Glomerular visceral epithelial cell (primary cell): Measurements from ENCODE around the gene CGB1.
"Not testable (repeated sequence)": the region's sequence is repeated elsewhere in the genome, so short reads cannot be mapped to it uniquely, and the experiment has no call there.

Experiments used
- DNase-seq: peaks from one replicate; pipeline ENCODE4 v3.0.0-alpha.2; 2016; ENCODE audit errors: extremely low spot score

CGB1 gene

DNA sequence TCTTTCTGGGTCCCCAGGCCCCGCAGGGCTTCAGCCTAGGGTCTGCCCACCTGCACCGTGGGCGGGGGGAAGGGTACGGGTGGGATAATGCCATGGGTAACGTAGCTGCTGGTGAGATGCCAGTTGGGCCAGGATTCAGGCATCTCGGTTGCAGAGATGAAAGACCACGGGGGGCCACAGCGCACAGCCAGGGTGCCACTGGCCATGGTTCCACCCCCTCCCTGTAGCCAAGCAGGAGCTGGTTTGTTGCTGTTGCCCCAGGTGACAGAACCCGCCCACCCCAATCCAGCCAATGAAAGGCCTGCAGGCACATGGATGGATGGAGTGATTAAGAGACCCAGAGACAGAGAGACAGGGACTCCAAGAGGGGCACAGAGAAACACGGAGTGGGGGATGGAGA is 21.9 kb upstream of the CGB1 start:
- peak; percentile 50 for DNase-seq

DNA sequence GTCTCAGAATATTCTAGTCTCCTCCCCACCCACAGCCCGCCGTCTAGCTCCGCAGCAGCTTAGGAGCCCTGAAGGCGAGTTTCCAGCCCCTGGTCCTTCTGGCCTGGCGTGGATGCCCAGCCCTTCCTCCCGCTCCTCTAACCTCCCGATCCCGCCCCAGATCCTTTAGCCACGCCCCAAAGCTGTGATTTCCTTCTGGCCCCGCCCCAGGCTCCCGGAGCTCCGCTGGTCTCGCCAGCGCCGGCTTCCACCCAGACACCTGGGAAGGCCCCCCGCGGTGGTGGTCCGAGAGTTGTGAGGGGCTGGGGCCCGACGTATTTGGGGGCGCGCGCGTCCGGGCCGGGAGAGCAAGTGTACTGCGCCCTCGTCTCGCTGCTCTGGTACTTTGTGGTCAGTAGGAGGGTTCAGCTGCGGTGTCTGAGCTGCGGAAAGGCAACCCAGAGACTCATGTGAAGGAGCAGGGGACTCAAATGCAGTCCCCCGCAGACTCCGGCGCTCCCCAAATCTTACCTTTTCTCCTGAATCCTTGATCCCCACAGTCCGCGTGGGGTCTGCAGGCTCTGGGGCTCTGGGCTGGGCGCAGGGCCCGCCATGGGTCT is 21.0 kb upstream of the CGB1 start, which contains the start of gene CGB7:
Gene CGB7 (minus strand): TSS at position 114 of the 599 bp plus-strand sequence. CDS start 2,374 bp downstream, outside the sequence.
- DNase-seq: peak; percentile 82

DNA sequence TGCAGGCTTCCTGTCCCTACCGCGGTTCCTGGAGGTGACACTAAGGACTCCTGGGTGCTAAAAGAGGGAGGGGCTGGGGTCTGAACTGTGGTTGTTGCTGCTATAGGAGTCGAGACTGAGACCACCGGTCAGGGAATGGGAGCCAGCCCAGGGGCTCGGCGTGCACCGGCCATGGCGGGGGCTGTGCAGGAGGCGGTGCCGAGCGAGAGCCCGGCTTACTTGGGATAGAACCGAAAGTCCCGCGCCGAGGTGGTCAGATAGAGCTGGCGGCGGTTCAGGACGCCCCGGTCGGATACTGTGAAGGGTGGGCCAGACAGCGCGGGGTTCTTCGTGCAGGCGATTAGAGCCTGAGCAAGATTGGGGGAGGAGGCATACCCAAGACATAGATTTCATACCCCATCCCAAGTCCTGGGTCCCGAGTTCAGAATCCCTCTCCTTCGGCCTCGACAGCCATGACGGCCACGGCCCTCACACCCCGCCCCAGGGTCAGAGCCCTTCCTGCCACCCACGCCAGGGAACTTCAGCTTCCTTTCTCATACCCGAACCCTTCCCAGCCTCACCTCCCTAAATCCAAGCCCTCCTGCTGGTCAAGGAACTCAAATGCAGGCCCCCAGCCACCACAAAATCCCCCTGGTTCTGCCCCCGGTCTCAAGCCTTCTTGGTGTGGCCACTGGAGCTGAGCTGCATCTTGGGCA is 20.4 kb upstream of the CGB1 start:
- not testable (repeated sequence) for DNase-seq

DNA sequence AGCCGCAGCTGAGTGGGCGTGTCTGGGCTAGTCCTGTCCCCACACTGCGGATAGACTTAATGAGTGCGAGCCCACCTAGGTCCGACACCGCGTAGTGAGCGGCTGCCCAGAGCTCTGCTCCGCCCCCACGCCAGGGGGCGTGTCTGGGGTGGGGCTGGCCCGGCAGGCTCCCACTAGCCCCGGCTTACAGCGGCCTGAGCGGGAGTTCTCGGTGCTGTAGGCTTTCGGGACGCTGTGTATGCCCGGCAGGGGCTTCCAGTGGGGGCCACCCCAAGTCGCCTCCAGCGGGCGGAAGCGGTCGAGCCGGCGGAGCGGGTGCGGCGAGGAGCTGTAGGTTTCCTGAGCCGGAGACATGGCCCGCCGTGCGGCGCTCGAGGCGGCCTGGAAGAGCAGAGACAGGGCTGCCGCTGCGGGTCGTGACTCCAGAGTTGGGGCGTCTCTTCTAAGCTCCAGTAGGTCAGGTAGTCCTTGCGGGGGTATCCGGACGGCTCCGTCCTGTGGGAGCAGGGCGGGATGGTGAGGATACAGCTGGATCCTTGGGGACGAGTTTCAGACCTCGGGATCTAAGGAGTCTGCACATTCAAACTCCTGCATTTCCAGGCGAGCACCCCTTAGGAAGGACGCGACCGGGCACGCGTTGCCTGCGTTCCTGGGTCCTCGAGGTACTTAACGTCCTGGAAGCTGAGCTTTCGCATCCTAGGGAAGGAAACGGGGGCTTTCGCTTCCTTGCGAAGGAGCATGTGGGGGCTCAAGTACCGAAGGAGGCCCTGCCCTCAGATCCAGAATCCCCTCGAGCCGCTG is 19.6 kb upstream of the CGB1 start:
- peak; percentile 79 for DNase-seq

DNA sequence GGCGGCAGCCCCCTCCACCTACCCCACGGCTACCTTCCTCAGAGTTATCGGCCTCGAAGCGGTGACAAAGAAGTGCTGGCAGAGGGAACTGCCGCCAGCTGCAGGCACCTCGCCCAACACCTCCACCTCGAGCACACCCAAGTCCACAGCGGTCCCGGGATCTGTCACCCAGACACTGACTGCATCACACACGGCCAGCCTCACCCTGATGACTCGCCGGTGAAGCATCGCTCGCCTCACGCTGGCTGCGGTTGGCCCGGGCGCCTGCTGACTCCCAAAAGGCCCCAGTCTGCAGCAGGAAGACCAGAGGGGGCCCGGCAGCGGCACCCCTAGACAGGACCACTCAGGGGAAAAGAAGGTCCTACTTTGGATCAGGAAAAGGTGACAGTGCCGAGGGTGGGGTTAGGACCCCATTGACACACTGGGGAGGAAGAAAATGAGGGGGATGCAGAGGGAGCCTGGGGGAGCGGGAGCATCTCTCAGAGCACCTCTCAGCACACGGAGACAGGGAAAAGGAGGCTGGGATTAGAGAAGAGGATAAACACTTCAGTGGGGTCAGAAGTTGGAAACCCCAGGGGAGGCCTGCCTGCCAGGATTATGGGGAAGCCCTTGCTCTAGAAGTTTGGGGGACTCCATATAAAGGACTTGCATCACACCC is 13.8 kb upstream of the CGB1 start:
- peak; percentile 75 for DNase-seq

DNA sequence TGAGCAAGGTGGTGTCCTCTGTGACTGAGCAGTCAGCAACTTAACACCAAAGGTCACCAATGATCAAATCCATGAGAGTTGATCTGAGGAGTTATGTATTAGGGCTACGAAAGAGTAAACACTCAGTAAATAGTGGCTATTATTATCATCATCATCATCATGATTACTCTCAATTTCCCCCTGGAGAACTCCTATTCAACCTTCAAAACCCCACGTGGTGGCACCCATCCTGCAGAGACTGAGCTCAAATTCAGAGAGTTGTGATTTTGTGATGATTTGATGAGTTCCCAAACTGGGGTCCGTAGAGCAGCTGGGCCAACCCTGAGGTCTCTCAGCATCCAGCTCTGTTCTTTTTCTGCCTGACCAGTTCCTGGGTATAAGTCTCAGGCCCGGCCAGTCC is 13.1 kb upstream of the CGB1 start:
- not testable (repeated sequence) for DNase-seq

DNA sequence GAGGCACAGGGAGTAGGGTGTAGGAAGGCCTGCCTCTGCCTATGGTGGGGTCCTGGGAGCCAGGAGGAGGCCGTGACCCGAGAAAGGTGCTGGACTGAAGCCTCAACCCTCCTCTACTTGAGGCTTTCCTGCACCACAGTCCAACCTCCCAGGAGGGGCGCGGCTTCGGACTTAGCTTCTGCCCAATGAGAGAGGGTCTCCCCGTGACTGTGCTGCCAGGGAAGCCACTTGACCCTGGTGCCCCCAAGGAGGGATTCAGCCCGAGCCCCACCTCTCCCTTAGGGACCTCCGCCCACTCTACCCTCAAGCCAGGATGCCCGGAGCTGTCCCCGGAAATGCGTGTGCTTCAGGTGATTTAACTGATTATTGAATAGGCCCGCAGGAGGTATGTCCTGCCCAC is 12.3 kb upstream of the CGB1 start, which contains the start of gene CGB8:
Gene CGB8 (minus strand): TSS at position 101 of the 400 bp plus-strand sequence. CDS start 372 bp downstream, outside the sequence.
- DNase-seq: not testable (repeated sequence)

DNA sequence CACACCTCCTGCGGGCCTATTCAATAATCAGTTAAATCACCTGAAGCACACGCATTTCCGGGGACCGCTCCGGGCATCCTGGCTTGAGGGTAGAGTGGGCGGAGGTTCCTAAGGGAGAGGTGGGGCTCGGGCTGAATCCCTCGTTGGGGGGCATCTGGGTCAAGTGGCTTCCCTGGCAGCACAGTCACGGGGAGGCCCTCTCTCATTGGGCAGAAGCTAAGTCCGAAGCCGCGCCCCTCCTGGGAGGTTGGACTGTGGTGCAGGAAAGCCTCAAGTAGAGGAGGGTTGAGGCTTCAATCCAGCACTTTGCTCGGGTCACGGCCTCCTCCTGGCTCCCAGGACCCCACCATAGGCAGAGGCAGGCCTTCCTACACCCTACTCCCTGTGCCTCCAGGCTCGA is 6.9 kb upstream of the CGB1 start, which contains the start of gene CGB5:
Gene CGB5 (plus strand): TSS at position 301 of the 400 bp plus-strand sequence. CDS start 362 bp downstream, outside the sequence.
- not testable (repeated sequence) for DNase-seq

DNA sequence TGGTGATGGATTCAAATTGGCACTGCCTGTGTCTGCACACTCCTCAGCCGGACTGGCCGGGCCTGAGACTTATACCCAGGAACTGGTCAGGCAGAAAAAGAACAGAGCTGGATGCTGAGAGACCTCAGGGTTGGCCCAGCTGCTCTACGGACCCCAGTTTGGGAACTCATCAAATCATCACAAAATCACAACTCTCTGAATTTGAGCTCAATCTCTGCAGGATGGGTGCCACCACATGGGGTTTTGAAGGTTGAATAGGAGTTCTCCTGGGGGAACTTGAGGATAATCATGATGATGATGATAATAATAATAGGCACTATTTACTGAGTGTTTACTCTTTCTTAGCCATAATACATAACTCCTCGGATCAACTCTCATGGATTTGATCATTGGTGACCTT is 6.0 kb upstream of the CGB1 start:
- not testable (repeated sequence) for DNase-seq

DNA sequence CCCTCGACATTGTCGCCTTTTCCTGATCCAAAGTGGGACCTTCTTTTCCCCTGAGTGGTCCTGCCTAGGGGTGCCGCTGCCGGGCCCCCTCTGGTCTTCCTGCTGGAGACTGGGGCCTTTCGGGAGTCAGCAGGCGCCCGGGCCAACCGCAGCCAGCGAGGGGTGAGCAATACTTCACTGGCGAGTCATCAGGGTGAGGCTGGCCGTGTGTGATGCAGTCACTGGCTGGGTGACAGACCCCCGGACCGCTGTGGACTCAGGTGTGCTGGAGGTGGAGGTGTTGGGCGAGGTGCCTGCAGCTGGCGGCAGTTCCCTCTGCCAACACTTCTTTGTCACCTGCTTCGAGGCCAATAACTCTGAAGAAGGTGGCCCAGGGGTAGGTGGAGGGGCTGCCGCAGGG is 5.5 kb upstream of the CGB1 start:
- DNase-seq: peak; percentile 72

DNA sequence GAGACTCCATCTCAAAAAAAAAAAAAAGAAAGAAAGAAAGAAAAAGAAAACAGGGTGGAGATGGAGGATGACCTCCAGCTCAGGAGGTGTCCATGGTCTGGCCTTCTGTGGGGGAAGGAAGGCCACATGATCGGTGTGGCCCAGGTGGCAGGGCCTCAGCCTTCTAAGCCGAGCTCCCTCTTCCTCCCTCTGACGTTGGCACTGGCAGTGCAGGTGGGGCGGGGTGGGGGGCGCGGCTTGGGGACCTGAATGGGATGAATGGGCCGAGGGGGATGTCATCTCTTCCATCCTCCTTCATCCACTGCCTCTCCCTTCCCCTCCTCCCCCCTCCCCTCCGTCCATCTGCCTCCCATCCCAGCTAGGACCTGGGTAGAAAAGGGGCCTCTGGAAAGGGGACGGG is 3.0 kb upstream of the CGB1 start:
- not testable (repeated sequence) for DNase-seq

DNA sequence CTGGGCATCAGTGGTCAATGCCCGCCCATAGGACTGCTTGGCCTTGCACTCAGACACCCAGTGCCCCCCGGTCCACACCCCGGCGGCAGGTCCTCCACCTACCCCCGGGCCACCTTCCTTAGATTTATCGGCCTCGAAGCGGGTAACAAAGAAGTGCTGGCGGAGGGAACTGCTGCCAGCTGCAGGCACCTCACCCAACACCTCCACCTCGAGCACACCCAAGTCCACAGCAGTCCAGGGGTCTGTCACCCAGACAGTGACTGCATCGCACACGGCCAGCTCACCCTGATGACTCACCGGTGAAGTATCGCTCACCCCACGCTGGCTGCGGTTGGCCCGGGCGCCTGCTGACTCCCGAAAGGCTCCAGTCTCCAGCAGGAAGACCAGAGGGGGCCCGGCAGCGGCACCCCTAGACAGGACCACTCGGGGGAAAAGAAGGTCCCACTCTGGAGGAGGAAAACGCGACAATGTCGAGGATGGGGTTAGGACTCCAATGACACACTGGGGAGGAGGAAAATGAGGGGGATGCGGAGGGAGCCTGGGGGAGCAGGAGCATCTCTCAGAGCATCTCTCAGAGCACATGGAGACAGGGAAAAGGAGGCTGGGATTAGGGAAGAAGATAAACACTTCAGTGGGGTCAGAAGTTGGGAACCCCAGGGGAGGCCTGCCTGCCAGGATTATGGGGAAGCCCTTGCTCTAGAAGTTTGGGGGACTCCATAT is 2.0 kb upstream of the CGB1 start:
- DNase-seq: peak; percentile 84

DNA sequence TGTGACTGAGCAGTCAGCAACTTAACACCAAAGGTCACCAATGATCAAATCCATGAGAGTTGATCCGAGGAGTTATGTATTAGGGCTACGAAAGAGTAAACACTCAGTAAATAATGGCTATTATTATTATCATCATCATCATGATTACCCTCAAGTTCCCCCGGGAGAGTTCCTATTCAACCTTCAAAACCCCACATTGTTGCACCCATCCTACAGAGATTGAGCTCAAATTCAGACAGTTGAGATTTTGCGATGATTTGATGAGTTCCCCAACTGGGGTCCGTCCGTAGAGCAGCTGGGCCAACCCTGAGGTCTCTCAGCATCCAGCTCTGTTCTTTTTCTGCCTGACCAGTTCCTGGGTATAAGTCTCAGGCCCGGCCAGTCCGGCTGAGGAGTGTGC is 1.4 kb upstream of the CGB1 start:
- DNase-seq: not testable (repeated sequence)

DNA sequence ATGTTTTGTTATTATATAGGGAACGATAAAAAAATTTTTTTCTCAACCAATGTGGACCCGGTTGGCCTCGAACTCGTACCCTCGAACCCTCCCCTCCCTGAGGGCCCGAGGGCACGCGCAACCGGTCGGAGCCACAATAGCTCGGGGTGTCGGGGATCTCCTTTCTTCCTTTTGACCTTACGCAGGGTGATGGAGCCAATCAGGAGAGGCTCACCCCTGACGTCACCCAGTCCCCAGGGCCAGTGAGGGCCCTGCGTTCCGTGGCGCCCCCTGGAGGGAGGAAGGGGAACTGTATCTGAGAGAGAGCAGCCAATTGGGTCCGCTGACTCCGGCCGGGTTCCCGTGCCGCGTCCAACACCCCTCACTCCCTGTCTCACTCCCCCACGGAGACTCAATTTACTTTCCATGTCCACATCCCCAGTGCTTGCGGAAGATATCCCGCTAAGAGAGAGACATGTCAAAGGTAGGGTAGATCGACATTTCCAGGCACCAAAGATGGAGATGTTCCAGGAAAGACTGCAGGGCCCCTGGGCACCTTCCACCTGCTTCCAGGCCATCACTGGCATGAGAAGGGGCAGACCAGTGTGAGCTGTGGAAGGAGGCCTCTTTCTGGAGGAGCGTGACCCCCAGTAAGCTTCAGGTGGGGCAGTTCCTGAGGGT is 4.9 kb downstream of the CGB1 start, which contains the start of gene CGB2:
Gene CGB2 (plus strand): TSS at position 249 of the 660 bp plus-strand sequence. CDS start 206 bp downstream, at position 455.
- not testable (repeated sequence) for DNase-seq

DNA sequence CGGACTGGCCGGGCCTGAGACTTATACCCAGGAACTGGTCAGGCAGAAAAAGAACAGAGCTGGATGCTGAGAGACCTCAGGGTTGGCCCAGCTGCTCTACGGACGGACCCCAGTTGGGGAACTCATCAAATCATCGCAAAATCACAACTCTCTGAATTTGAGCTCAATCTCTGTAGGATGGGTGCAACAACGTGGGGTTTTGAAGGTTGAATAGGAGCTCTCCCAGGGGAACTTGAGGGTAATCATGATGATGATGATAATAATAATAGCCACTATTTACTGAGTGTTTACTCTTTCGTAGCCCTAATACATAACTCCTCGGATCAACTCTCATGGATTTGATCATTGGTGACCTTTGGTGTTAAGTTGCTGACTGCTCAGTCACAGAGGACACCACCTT is 6.4 kb downstream of the CGB1 start:
- DNase-seq: not testable (repeated sequence)

DNA sequence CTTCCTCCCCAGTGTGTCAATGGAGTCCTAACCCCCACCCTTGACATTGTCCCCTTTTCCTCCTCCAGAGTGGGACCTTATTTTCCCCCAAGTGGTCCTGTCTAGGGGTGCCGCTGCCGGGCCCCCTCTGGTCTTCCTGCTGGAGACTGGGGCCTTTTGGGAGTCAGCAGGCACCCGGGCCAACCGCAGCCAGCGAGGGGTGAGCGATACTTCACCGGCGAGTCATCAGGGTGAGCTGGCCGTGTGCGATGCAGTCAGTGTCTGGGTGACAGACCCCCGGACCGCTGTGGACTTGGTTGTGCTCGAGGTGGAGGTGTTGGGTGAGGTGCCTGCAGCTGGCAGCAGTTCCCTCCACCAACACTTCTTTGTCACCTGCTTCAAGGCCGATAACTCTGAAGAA is 6.9 kb downstream of the CGB1 start:
- DNase-seq: peak; percentile 70

DNA sequence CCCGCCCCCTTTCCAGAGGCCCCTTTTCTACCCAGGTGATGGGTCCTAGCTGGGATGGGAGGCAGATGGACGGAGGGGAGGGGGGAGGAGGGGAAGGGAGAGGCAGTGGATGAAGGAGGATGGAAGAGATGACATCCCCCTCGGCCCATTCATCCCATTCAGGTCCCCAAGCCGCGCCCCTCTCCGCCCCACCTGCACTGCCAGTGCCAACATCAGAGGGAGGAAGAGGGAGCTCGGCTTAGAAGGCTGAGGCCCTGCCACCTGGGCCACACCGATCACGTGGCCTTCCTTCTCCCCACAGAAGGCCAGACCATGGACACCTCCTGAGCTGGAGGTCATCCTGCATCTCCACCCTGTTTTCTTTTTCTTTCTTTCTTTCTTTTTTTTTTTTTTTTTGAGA is 8.0 kb downstream of the CGB1 start:
- not testable (repeated sequence) for DNase-seq

DNA sequence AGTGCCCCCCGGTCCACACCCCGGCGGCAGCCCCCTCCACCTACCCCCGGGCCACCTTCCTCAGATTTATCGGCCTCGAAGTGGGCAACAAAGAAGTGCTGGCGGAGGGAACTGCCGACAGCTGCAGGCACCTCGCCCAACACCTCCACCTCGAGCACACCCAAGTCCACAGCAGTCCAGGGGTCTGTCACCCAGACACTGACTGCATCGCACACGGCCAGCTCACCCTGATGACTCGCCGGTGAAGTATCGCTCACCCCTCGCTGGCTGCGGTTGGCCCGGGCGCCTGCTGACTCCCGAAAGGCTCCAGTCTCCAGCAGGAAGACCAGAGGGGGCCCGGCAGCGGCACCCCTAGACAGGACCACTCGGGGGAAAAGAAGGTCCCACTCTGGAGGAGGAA is 11.1 kb downstream of the CGB1 start:
- DNase-seq: peak; percentile 47

DNA sequence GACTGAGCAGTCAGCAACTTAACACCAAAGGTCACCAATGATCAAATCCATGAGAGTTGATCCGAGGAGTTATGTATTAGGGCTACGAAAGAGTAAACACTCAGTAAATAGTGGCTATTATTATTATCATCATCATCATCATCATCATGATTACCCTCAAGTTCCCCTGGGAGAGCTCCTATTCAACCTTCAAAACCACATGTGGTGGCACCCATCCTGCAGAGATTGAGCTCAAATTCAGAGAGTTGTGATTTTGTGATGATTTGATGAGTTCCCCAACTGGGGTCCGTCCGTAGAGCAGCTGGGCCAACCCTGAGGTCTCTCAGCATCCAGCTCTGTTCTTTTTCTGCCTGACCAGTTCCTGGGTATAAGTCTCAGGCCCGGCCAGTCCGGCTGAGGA is 11.6 kb downstream of the CGB1 start:
- DNase-seq: not testable (repeated sequence)

DNA sequence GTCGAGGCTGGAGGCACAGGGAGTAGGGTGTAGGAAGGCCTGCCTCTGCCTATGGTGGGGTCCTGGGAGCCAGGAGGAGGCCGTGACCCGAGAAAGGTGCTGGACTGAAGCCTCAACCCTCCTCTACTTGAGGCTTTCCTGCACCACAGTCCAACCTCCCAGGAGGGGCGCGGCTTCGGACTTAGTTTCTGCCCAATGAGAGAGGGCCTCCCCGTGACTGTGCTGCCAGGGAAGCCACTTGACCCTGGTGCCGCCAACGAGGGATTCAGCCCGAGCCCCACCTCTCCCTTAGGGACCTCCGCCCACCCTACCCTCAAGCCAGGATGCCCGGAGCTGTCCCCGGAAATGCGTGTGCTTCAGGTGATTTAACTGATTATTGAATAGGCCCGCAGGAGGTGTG is 12.5 kb downstream of the CGB1 start, which contains the start of gene CGB3:
Gene CGB3 (minus strand): TSS at position 101 of the 400 bp plus-strand sequence. CDS start 362 bp downstream, outside the sequence.
- DNase-seq: not testable (repeated sequence)
